Esophagus mucosa (tissue), 1 donor: ENCODE measurements around the gene CDC14B. TPM values are rescaled to one million over a fixed set of nuclear protein-coding genes. Genes with fewer than 3 reads are reported as not detected.
A peak's percentile ranks its signal among the peaks of the same experiment; 100 is the strongest.
"Not testable (repeated sequence)": the region's sequence is repeated elsewhere in the genome, so short reads cannot be mapped to it uniquely, and the experiment has no call there.

Experiments used
- ATAC-seq: fragments of 200-7000 bp; cut with Tn5 transposase; one replicate; pipeline ENCODE4 v1.9.1; 2020
- total RNA-seq: library from RNA; stranded (reverse); gene quantifications from one replicate; pipeline ENCODE4 v1.2.4, GENCODE V29; 2023
- donor health status: DM: yes; HTN: yes; CAD: no.

CDC14B gene
- total RNA-seq, 1 donor from 2014 or later = 7.0 TPM

- ATAC-seq = no peak
Observed at GRCh38 chr9:96621618-96622017, 2.0 kb upstream of the CDC14B start.

- no peak for ATAC-seq
Observed at GRCh38 chr9:96620832-96621269, 1.2 kb upstream of the CDC14B start.

GRCh38 chr9:96620181-96620514 lies 505 bp upstream of the CDC14B start:
- ATAC-seq = no peak

GRCh38 chr9:96619124-96619465 lies 548 bp downstream of the CDC14B start:
- ATAC-seq = peak; percentile 16

GRCh38 chr9:96618209-96619123 lies 1.2 kb downstream of the CDC14B start:
- ATAC-seq = peak; percentile 82

- ATAC-seq = no peak
Observed at GRCh38 chr9:96617439-96618185, 2.0 kb downstream of the CDC14B start.

- ATAC-seq = no peak
Observed at GRCh38 chr9:96616817-96617438, 2.7 kb downstream of the CDC14B start.

GRCh38 chr9:96615411-96615810 lies 4.2 kb downstream of the CDC14B start:
- ATAC-seq = no peak

- not testable (repeated sequence) for ATAC-seq
Observed at GRCh38 chr9:96614664-96615063, 5.0 kb downstream of the CDC14B start.

GRCh38 chr9:96612966-96613589 lies 6.6 kb downstream of the CDC14B start:
- ATAC-seq = no peak

GRCh38 chr9:96612105-96612965 lies 7.3 kb downstream of the CDC14B start:
- ATAC-seq = peak; percentile 89

GRCh38 chr9:96611302-96611701 lies 8.3 kb downstream of the CDC14B start:
- no peak for ATAC-seq

- ATAC-seq = no peak
Observed at GRCh38 chr9:96609732-96610131, 9.9 kb downstream of the CDC14B start.

- no peak for ATAC-seq
Observed at GRCh38 chr9:96607971-96608370, 11.7 kb downstream of the CDC14B start.

GRCh38 chr9:96605328-96605727 lies 14.3 kb downstream of the CDC14B start:
- ATAC-seq = no peak

GRCh38 chr9:96604004-96604319 lies 15.7 kb downstream of the CDC14B start:
- ATAC-seq = peak; percentile 54

- peak; percentile 63 for ATAC-seq
Observed at GRCh38 chr9:96603305-96604003, 16.2 kb downstream of the CDC14B start.

- no peak for ATAC-seq
Observed at GRCh38 chr9:96599298-96599697, 20.3 kb downstream of the CDC14B start.

- ATAC-seq = no peak
Observed at GRCh38 chr9:96596601-96597111, 23.0 kb downstream of the CDC14B start.

GRCh38 chr9:96587338-96588315 lies 32.0 kb downstream of the CDC14B start:
- no peak for ATAC-seq
